Measurements from ENCODE around the gene MEGF11.

The MEGF11 gene

DNA sequence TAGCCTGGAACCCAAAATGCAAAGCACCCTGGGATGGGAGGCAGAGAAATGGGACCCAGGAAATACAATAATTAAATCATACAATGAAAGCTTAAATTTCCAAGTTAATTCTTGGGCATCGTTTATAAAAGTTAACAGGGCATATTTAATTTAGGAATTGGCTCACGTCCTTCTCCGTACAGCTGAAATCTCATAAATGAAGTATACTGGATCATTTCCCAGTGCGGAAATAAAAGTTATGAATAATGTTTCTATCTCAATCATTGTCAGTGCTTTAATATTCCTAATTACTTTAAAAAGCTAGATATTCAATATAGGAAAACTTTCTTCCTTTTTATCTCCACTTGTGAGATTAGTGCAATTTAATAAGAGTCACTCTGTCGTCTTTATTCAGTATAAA is 164.0 kb downstream of the MEGF11 start:
- TF ChIP-seq CREB5 (CRISPR knock-in tag; IDR thresholded peaks at IDR 0.05; ENCODE audit: low read depth) (no peak), ISL1 (CRISPR knock-in tag; IDR thresholded peaks at IDR 0.05) (peak; percentile 52; the same call in 1 of the 2 replicates)
- no peak for ATAC-seq

GRCh38 chr15:66089049-66089448 is 164.5 kb downstream of the MEGF11 start:
- no peak; the same call in 2 of the 3 replicates for ATAC-seq
- TF ChIP-seq ZNF565 (CRISPR knock-in tag; conservative IDR thresholded peaks at IDR 0.05; ENCODE audit: low read depth) (no peak), RARB (CRISPR knock-in tag; IDR thresholded peaks at IDR 0.05) (no peak), POU6F1 (CRISPR knock-in tag; IDR thresholded peaks at IDR 0.05; ENCODE audit: borderline replicate concordance, low read depth) (no peak), ARNTL (CRISPR knock-in tag; IDR thresholded peaks at IDR 0.05; ENCODE audit: borderline replicate concordance, low read depth) (no peak), ZNF70 (CRISPR knock-in tag; IDR thresholded peaks at IDR 0.05) (no peak), ZNF8 (CRISPR knock-in tag; IDR thresholded peaks at IDR 0.05) (no peak), CSDC2 (CRISPR knock-in tag; IDR thresholded peaks at IDR 0.05) (no peak), TCF4 (CRISPR knock-in tag; IDR thresholded peaks at IDR 0.05; ENCODE audit: borderline replicate concordance) (no peak)
- TF ChIP-seq, protein P1, sequence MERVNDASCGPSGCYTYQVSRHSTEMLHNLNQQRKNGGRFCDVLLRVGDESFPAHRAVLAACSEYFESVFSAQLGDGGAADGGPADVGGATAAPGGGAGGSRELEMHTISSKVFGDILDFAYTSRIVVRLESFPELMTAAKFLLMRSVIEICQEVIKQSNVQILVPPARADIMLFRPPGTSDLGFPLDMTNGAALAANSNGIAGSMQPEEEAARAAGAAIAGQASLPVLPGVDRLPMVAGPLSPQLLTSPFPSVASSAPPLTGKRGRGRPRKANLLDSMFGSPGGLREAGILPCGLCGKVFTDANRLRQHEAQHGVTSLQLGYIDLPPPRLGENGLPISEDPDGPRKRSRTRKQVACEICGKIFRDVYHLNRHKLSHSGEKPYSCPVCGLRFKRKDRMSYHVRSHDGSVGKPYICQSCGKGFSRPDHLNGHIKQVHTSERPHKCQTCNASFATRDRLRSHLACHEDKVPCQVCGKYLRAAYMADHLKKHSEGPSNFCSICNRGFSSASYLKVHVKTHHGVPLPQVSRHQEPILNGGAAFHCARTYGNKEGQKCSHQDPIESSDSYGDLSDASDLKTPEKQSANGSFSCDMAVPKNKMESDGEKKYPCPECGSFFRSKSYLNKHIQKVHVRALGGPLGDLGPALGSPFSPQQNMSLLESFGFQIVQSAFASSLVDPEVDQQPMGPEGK (CRISPR knock-in tag; IDR thresholded peaks at IDR 0.05; ENCODE audit: borderline replicate concordance), result no peak
- TF ChIP-seq, protein P2, sequence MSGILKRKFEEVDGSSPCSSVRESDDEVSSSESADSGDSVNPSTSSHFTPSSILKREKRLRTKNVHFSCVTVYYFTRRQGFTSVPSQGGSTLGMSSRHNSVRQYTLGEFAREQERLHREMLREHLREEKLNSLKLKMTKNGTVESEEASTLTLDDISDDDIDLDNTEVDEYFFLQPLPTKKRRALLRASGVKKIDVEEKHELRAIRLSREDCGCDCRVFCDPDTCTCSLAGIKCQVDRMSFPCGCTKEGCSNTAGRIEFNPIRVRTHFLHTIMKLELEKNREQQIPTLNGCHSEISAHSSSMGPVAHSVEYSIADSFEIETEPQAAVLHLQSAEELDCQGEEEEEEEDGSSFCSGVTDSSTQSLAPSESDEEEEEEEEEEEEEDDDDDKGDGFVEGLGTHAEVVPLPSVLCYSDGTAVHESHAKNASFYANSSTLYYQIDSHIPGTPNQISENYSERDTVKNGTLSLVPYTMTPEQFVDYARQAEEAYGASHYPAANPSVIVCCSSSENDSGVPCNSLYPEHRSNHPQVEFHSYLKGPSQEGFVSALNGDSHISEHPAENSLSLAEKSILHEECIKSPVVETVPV (CRISPR knock-in tag; IDR thresholded peaks at IDR 0.05), result no peak

GRCh38 chr15:66085128-66085527 is 168.4 kb downstream of the MEGF11 start:
- TF ChIP-seq ZNF70 (CRISPR knock-in tag; IDR thresholded peaks at IDR 0.05) (no peak), TCF4 (CRISPR knock-in tag; IDR thresholded peaks at IDR 0.05; ENCODE audit: borderline replicate concordance) (no peak), OSR1 (CRISPR knock-in tag; IDR thresholded peaks at IDR 0.05) (no peak), ZFP30 (CRISPR knock-in tag; IDR thresholded peaks at IDR 0.05) (no peak), GLIS3 (CRISPR knock-in tag; IDR thresholded peaks at IDR 0.05) (no peak), SNAI2 (CRISPR knock-in tag; IDR thresholded peaks at IDR 0.05) (no peak), CREB5 (CRISPR knock-in tag; IDR thresholded peaks at IDR 0.05; ENCODE audit: low read depth) (no peak), POU6F1 (CRISPR knock-in tag; IDR thresholded peaks at IDR 0.05; ENCODE audit: borderline replicate concordance, low read depth) (no peak), BACH2 (CRISPR knock-in tag; IDR thresholded peaks at IDR 0.05; ENCODE audit: borderline replicate concordance) (no peak), ARNTL (CRISPR knock-in tag; IDR thresholded peaks at IDR 0.05; ENCODE audit: borderline replicate concordance, low read depth) (no peak), PPARA (CRISPR knock-in tag; IDR thresholded peaks at IDR 0.05; ENCODE audit: borderline replicate concordance) (no peak), ZNF565 (CRISPR knock-in tag; conservative IDR thresholded peaks at IDR 0.05; ENCODE audit: low read depth) (no peak), RARB (CRISPR knock-in tag; IDR thresholded peaks at IDR 0.05) (no peak), ZFP3 (CRISPR knock-in tag; IDR thresholded peaks at IDR 0.05) (no peak)
- TF ChIP-seq, protein P3, sequence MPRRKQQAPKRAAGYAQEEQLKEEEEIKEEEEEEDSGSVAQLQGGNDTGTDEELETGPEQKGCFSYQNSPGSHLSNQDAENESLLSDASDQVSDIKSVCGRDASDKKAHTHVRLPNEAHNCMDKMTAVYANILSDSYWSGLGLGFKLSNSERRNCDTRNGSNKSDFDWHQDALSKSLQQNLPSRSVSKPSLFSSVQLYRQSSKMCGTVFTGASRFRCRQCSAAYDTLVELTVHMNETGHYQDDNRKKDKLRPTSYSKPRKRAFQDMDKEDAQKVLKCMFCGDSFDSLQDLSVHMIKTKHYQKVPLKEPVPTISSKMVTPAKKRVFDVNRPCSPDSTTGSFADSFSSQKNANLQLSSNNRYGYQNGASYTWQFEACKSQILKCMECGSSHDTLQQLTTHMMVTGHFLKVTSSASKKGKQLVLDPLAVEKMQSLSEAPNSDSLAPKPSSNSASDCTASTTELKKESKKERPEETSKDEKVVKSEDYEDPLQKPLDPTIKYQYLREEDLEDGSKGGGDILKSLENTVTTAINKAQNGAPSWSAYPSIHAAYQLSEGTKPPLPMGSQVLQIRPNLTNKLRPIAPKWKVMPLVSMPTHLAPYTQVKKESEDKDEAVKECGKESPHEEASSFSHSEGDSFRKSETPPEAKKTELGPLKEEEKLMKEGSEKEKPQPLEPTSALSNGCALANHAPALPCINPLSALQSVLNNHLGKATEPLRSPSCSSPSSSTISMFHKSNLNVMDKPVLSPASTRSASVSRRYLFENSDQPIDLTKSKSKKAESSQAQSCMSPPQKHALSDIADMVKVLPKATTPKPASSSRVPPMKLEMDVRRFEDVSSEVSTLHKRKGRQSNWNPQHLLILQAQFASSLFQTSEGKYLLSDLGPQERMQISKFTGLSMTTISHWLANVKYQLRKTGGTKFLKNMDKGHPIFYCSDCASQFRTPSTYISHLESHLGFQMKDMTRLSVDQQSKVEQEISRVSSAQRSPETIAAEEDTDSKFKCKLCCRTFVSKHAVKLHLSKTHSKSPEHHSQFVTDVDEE (CRISPR knock-in tag; IDR thresholded peaks at IDR 0.05), result no peak
- ATAC-seq, result no peak
